H1 (cell line): ENCODE results near the gene SLC25A3. TPM values are rescaled to one million over a fixed set of nuclear protein-coding genes. Genes with fewer than 3 reads are reported as not detected.

Source experiments
- CTCF ChIA-PET: fragments of 300-600 bp; sonication (Branson Sonifier 250); formaldehyde crosslinking; loops from one replicate; lab custom pipeline; 2021; ENCODE audit not compliant: partially characterized antibody; lab: Charles Lee
- POLR2A ChIA-PET: fragments of 300-600 bp; sonication (Branson Sonifier 250); formaldehyde crosslinking; loops from one replicate; lab custom pipeline; 2021; ENCODE audit warnings: inconsistent platforms; ENCODE audit not compliant: partially characterized antibody; lab: Charles Lee
- DNase-seq, 2 experiments: peaks; one replicate each; pipeline versions ENCODE4 v3.0.0 to v3.0.0-alpha.2; 2010 to 2022; ENCODE audit warnings: low spot score in 2 of 2, low read depth in 1 of 2, mixed read lengths in 1 of 2
- FAIRE-seq: peaks from 2 replicates; lab custom pipeline; 2011; peaks lifted over from hg19 to GRCh38; lab: Jason Lieb, UNC
- H2AFZ ChIP-seq: 2 replicates; pipeline ENCODE4 v1.8.1; 2012; ENCODE audit warnings: low read length, inconsistent platforms
- H2AK5ac ChIP-seq: 2 replicates; pipeline ENCODE4 v1.6.1; 2013; ENCODE audit warnings: low read depth, low read length
- H2BK120ac ChIP-seq: replicated peaks from 2 replicates; pipeline ENCODE3; 2013; ENCODE audit warnings: low read depth, low read length, inconsistent platforms
- H2BK12ac ChIP-seq: 2 replicates; pipeline ENCODE4 v1.6.1; 2013; ENCODE audit warnings: low read depth, low read length
- H2BK15ac ChIP-seq: 2 replicates; pipeline ENCODE4 v1.6.1; 2013; ENCODE audit warnings: low read length
- H2BK20ac ChIP-seq: 2 replicates; pipeline ENCODE4 v1.6.1; 2013; ENCODE audit warnings: low read length
- H2BK5ac ChIP-seq: 2 replicates; pipeline ENCODE4 v1.6.1; 2013; ENCODE audit warnings: low read depth, low read length
- H3K14ac ChIP-seq: 2 replicates; pipeline ENCODE4 v1.6.1; 2013; ENCODE audit warnings: inconsistent platforms; ENCODE audit not compliant: insufficient read length
- H3K18ac ChIP-seq: 2 replicates; pipeline ENCODE4 v1.6.1; 2013; ENCODE audit warnings: low read length; ENCODE audit errors: extremely low read depth
- H3K23ac ChIP-seq: 2 replicates; pipeline ENCODE4 v1.6.1; 2013; ENCODE audit warnings: inconsistent platforms; ENCODE audit not compliant: insufficient read length
- H3K23me2 ChIP-seq: 2 replicates; pipeline ENCODE4 v1.6.1; 2013; ENCODE audit warnings: low read depth, low read length
- H3K27ac ChIP-seq: 2 replicates; pipeline ENCODE4 v1.6.1; 2011; ENCODE audit warnings: low read depth, low read length, inconsistent platforms
- H3K27me3 ChIP-seq, 4 experiments: replicated peaks in 1 of 4; 1 replicate in 1 of 4; 2 replicates in 3 of 4; pipeline versions ENCODE4 v1.6.1 to v1.8.1; 2011 to 2013; ENCODE audit warnings: low read length in 3 of 4, mild to moderate bottlenecking in 3 of 4, inconsistent platforms in 2 of 4, mixed read lengths in 2 of 4, moderate library complexity in 1 of 4; ENCODE audit not compliant: control insufficient read depth in 3 of 4, insufficient read depth in 3 of 4; ENCODE audit errors: extremely low read depth in 1 of 4
- H3K36me3 ChIP-seq, 4 experiments: 2 replicates each; pipeline versions ENCODE4 v1.6.1 to v1.8.1; 2011 to 2013; ENCODE audit warnings: mild to moderate bottlenecking in 4 of 4, low read length in 3 of 4, moderate library complexity in 2 of 4, control low read depth in 1 of 4, inconsistent platforms in 1 of 4; ENCODE audit not compliant: insufficient read depth in 4 of 4, control insufficient read depth in 2 of 4
- H3K4ac ChIP-seq: replicated peaks from 2 replicates; pipeline ENCODE3; 2013; ENCODE audit warnings: low read length, low read depth, mixed read lengths, inconsistent platforms; ENCODE audit not compliant: insufficient read length
- H3K4me1 ChIP-seq, 4 experiments: replicated peaks in 1 of 4; 1 replicate in 1 of 4; 2 replicates in 3 of 4; pipeline versions ENCODE4 v1.6.1 to v1.8.1; 2011 to 2013; ENCODE audit warnings: low read length in 3 of 4, inconsistent platforms in 2 of 4, mixed read lengths in 1 of 4; ENCODE audit not compliant: insufficient read depth in 4 of 4, control insufficient read depth in 3 of 4
- H3K4me2 ChIP-seq, 2 experiments: 2 replicates each; pipeline versions ENCODE4 v1.6.1 to v1.8.1; 2011 to 2013; ENCODE audit warnings: low read depth in 2 of 2, low read length in 2 of 2, control low read depth in 1 of 2, inconsistent platforms in 1 of 2, mild to moderate bottlenecking in 1 of 2; ENCODE audit not compliant: insufficient read depth in 1 of 2
- H3K4me3 ChIP-seq, 4 experiments: fragments of 200-600, 300-600 bp in 1 of 4; sonication (generic), shearing (Covaris generic), sonication (Bioruptor Twin) in 1 of 4; 2 replicates each; pipeline versions ENCODE4 v1.5.1 to v1.8.1; 2011 to 2016; ENCODE audit warnings: low read length in 4 of 4, low read depth in 3 of 4, control low read depth in 2 of 4, inconsistent platforms in 2 of 4, mild to moderate bottlenecking in 2 of 4, mixed read lengths in 1 of 4, moderate library complexity in 1 of 4; ENCODE audit not compliant: insufficient read depth in 2 of 4; ENCODE audit errors: extremely low read depth in 1 of 4
- H3K56ac ChIP-seq: replicated peaks from 2 replicates; pipeline ENCODE3; 2013; ENCODE audit warnings: low read depth, mild to moderate bottlenecking, mixed read lengths, low read length, inconsistent platforms; ENCODE audit not compliant: insufficient read length
- H3K79me1 ChIP-seq: 2 replicates; pipeline ENCODE4 v1.6.1; 2013; ENCODE audit warnings: low read depth, low read length, control low read depth
- H3K79me2 ChIP-seq, 2 experiments: 2 replicates each; pipeline versions ENCODE4 v1.6.1 to v1.8.1; 2012 to 2013; ENCODE audit warnings: low read length in 2 of 2, mild to moderate bottlenecking in 2 of 2, inconsistent platforms in 1 of 2; ENCODE audit not compliant: insufficient read depth in 2 of 2, control insufficient read depth in 1 of 2
- H3K9ac ChIP-seq, 4 experiments: replicated peaks in 1 of 4; 1 replicate in 1 of 4; 2 replicates in 3 of 4; pipeline versions ENCODE4 v1.6.1 to v1.8.1; 2011 to 2013; ENCODE audit warnings: low read depth in 3 of 4, low read length in 3 of 4, control low read depth in 2 of 4, mild to moderate bottlenecking in 2 of 4, moderate library complexity in 2 of 4, inconsistent platforms in 1 of 4; ENCODE audit errors: extremely low read depth in 1 of 4
- H3K9me3 ChIP-seq, 2 experiments: 2 replicates each; pipeline versions ENCODE4 v1.6.1 to v1.8.1; 2012 to 2013; ENCODE audit warnings: mild to moderate bottlenecking in 2 of 2, moderate library complexity in 2 of 2, control low read depth in 1 of 2, inconsistent platforms in 1 of 2, low read depth in 1 of 2, low read length in 1 of 2, mixed read lengths in 1 of 2; ENCODE audit not compliant: insufficient read depth in 2 of 2
- H4K20me1 ChIP-seq, 2 experiments: replicated peaks in 1 of 2; 2 replicates each; pipeline versions ENCODE3 to v1.8.1; 2011 to 2013; ENCODE audit warnings: inconsistent platforms in 2 of 2, low read length in 2 of 2, mild to moderate bottlenecking in 1 of 2; ENCODE audit not compliant: insufficient read depth in 2 of 2, control insufficient read depth in 1 of 2
- H4K5ac ChIP-seq: 2 replicates; pipeline ENCODE4 v1.6.1; 2013; ENCODE audit warnings: low read length, low read depth, mixed read lengths, inconsistent platforms; ENCODE audit not compliant: insufficient read length
- H4K8ac ChIP-seq: 2 replicates; pipeline ENCODE4 v1.8.0; 2013; ENCODE audit warnings: mild to moderate bottlenecking, moderate library complexity, low read length, inconsistent platforms; ENCODE audit not compliant: insufficient read depth; ENCODE audit errors: extremely low read depth
- H4K91ac ChIP-seq: replicated peaks from 2 replicates; pipeline ENCODE3; 2013; ENCODE audit warnings: low read length, mixed read lengths, inconsistent platforms; ENCODE audit not compliant: insufficient read length
- CBX5 ChIP-seq: fragments of 300-800, 300-1000 bp; sonication (generic); IDR thresholded peaks from 2 replicates; pipeline ENCODE4 v1.7.1; 2016; ENCODE audit warnings: antibody characterized with exemption, low read length, low read depth
- CBX8 ChIP-seq: fragments of 300-800, 300-1000 bp; sonication (generic); IDR thresholded peaks from 2 replicates; pipeline ENCODE4 v1.7.1; 2016; ENCODE audit warnings: low read depth, low read length, borderline replicate concordance
- CEBPB ChIP-seq: IDR thresholded peaks from 2 replicates; pipeline ENCODE4 v1.6.1; 2012; ENCODE audit warnings: low read depth, low read length
- CHD1 ChIP-seq: IDR thresholded peaks from 2 replicates; pipeline ENCODE4 v1.6.1; 2012; ENCODE audit warnings: low read depth, low read length, improper control_type of control experiment
- EZH2 ChIP-seq: fragments of 200-600 bp; sonication (generic); IDR thresholded peaks from 2 replicates; pipeline ENCODE4 v1.7.1; 2012; ENCODE audit warnings: low read depth, mild to moderate bottlenecking, moderate library complexity, low read length, inconsistent platforms; ENCODE audit not compliant: severe bottlenecking
- FOSL1 ChIP-seq: IDR thresholded peaks from 2 replicates; pipeline ENCODE4 v1.6.1; 2011; ENCODE audit warnings: mild to moderate bottlenecking, low read depth, low read length, moderate library complexity; ENCODE audit not compliant: insufficient read depth
- GTF2F1 ChIP-seq: IDR thresholded peaks from 2 replicates; pipeline ENCODE4 v1.6.1; 2012; ENCODE audit warnings: low read depth, low read length, improper control_type of control experiment, borderline replicate concordance
- POLR2A ChIP-seq, 2 experiments: IDR thresholded peaks; 1 replicate in 1 of 2; 2 replicates in 1 of 2; pipeline ENCODE4 v1.6.1; 2011; ENCODE audit warnings: low read depth in 2 of 2, low read length in 2 of 2, mild to moderate bottlenecking in 2 of 2; ENCODE audit errors: control extremely low read depth in 1 of 2
- RFX5 ChIP-seq: IDR thresholded peaks from 2 replicates; pipeline ENCODE4 v1.6.1; 2011; ENCODE audit warnings: low read depth, low read length, improper control_type of control experiment, borderline replicate concordance
- SIN3A ChIP-seq, 2 experiments: IDR thresholded peaks in 1 of 2; conservative IDR thresholded peaks in 1 of 2; 2 replicates each; pipeline ENCODE4 v1.6.1; 2011 to 2012; ENCODE audit warnings: low read length in 2 of 2, improper control_type of control experiment in 1 of 2, low read depth in 1 of 2, mild to moderate bottlenecking in 1 of 2
- SIX5 ChIP-seq: IDR thresholded peaks from 2 replicates; pipeline ENCODE4 v1.6.1; 2011; ENCODE audit warnings: mild to moderate bottlenecking, low read depth, low read length
- TAF7 ChIP-seq: optimal IDR thresholded peaks from 2 replicates; pipeline ENCODE3; 2011; ENCODE audit warnings: low read depth, mild to moderate bottlenecking, inconsistent platforms, low read length, moderate library complexity, borderline replicate concordance
- WGBS, 2 experiments: shearing (Covaris generic) in 1 of 2; methylation state at CpG; one replicate each; pipeline versions ENCODE4 v1.1.6 to v1.1.7; 2013 to 2015; ENCODE audit warnings: low lambda C conversion rate in 2 of 2, mixed read lengths in 2 of 2, inconsistent platforms in 1 of 2, low coverage in 1 of 2, missing lambda C conversion rate in 1 of 2; ENCODE audit not compliant: insufficient replicate concordance in 2 of 2, insufficient coverage in 1 of 2, insufficient read length in 1 of 2; ENCODE audit errors: extremely low coverage in 1 of 2, missing lambda C conversion rate in 1 of 2; 5-methylcytosine and 5-hydroxymethylcytosine counted together
- polyA plus RNA-seq, 7 experiments: library from polyadenylated mRNA; depleted of rRNA in 3 of 7; stranded (reverse) in 5 of 7; unstranded in 2 of 7; fragments of >200 nt in 5 of 7; fragments of 200-250 nt in 2 of 7; gene quantifications; 1 replicate in 5 of 7; 2 replicates in 1 of 7; 4 replicates in 1 of 7; pipeline versions ENCODE4 v1.2.1 to v1.2.3, GENCODE V29; 2011 to 2013; ENCODE audit warnings: missing spikeins in 2 of 7, mixed read lengths in 2 of 7
- total RNA-seq: library from RNA; stranded (reverse); fragmentation: NEBNext Ultra II Directional; extraction: Animal tissue kit (Norgen Biotek cat#: 25700); gene quantifications from 2 replicates; pipeline ENCODE4 v1.2.1, GENCODE V29; 2021

The SLC25A3 gene
- total and polyA plus RNA-seq, 2 of the 8 experiments (the other 6 are each of a cell fraction or from before 2014, with no cell fraction given) = 702 to 709 TPM

GRCh38 chr12:98579835-98580234, 13.7 kb upstream of the SLC25A3 start:
- H4K91ac ChIP-seq = no peak overlapping the region
- no peak overlapping the region for H2AK5ac ChIP-seq
- H3K56ac ChIP-seq = no peak overlapping the region
- no peak overlapping the region for H2BK20ac ChIP-seq
- FAIRE-seq = no peak
- no peak for DNase-seq
- H2BK12ac ChIP-seq = no peak overlapping the region
- H4K5ac ChIP-seq = no peak overlapping the region
- H3K4ac ChIP-seq = no peak overlapping the region
- H2AFZ ChIP-seq = no peak overlapping the region
- no peaks in the 10 kb centered on the region for H3K27me3 ChIP-seq
- no peak overlapping the region for H3K18ac ChIP-seq
- H3K23ac ChIP-seq = no peak overlapping the region
- no peak overlapping the region for H2BK5ac ChIP-seq
- POLR2A ChIA-PET = interaction anchor here (1.1 kb wide), 1 partner anchor 23 kb away, joined by 3 read pairs; no protein-coding TSS in a partner anchor
- H3K4me2 ChIP-seq = no peak overlapping the region
- no peak overlapping the region for H2BK15ac ChIP-seq
- no peak overlapping the region for H4K8ac ChIP-seq
- no peak overlapping the region for H3K4me3 ChIP-seq
- CTCF ChIA-PET = interaction anchor here (0.9 to 2.4 kb wide), 2 partner anchors 11 to 14 kb away, joined by 3 to 16 read pairs; no protein-coding TSS in a partner anchor
- no peaks in the 10 kb centered on the region for H3K79me1 ChIP-seq
- H3K23me2 ChIP-seq = no peaks in the 10 kb centered on the region; the same call in 1 of the 2 replicates
- no peak overlapping the region for H3K14ac ChIP-seq
- 84% methylated on average over 3 of the region's 3 CpGs; no CpG with 5 or more reads in 1 of the 2 experiments for WGBS, 2 experiments
- no peak overlapping the region for H3K27ac ChIP-seq
- TF ChIP-seq EZH2 = no peak
- no peak for TF ChIP-seq RFX5
- no peak for TF ChIP-seq CBX8
- TF ChIP-seq CHD1 = no peak
- TF ChIP-seq CBX5 = no peak
- no peak for TF ChIP-seq CEBPB
- TF ChIP-seq SIX5 = no peak
- no peak for TF ChIP-seq GTF2F1
- TF ChIP-seq POLR2A (IDR thresholded peaks at IDR 0.05; ENCODE audit: control extremely low read depth in 1 of 2, low read depth in 2 of 2, low read length in 2 of 2) = no peak
- TF ChIP-seq SIN3A (conservative IDR thresholded peaks at IDR 0.05 in 1 of 2, IDR thresholded peaks at IDR 0.05 in 1 of 2; ENCODE audit: low read depth in 1 of 2, low read length in 2 of 2) = no peak
- no peak for TF ChIP-seq FOSL1
- no peak for TF ChIP-seq TAF7
- H2BK120ac ChIP-seq = no peak overlapping the region
- H3K9ac ChIP-seq = no peak overlapping the region
- H3K4me1 ChIP-seq = no peaks in the 10 kb centered on the region
- H3K9me3 ChIP-seq = no peaks in the 10 kb centered on the region
- no peaks in the 10 kb centered on the region for H3K79me2 ChIP-seq
- no peaks in the 10 kb centered on the region for H4K20me1 ChIP-seq
- H3K36me3 ChIP-seq = no peaks in the 10 kb centered on the region
